ENCODE measurements around the gene MAGEB5.
"Not testable (repeated sequence)": the region's sequence is repeated elsewhere in the genome, so short reads cannot be mapped to it uniquely, and the experiment has no call there.

MAGEB5 gene

DNA sequence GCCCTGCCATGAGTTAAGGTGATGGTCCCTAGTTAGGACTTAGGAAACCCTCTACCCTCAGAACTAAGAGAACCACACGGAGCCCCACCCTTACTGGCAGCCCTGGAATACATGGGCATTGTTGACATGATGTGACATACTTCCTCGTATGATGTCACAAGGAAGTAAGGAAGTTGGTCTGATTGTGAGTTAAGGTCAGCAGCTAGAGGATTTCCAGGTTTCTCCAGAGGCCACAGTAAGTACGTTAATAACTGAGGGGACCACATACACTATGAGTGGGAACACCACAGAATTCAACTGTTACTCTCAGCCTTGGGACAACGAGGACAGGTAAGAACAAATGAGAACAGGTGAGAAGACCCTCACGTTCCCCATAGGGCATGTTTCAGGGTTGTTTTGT lies at the start of gene MAGEB5:
MAGEB5 (plus strand) TSS at position 301 of the 400 bp plus-strand sequence. CDS start 1,133 bp downstream, outside the sequence.
- DNase-seq, result no peak

- DNase-seq, result no peak
Measured at GRCh38 chrX:26192204-26192603, 23.8 kb upstream of the MAGEB5 start, which contains the start of gene MAGEB6. Gene MAGEB6, plus strand, starts transcription at chrX:26192440. Its CDS starts 1,407 bp downstream, at chrX:26193847.

- DNase-seq, result no peak
Measured at GRCh38 chrX:26203561-26203960, 12.4 kb upstream of the MAGEB5 start.

DNA sequence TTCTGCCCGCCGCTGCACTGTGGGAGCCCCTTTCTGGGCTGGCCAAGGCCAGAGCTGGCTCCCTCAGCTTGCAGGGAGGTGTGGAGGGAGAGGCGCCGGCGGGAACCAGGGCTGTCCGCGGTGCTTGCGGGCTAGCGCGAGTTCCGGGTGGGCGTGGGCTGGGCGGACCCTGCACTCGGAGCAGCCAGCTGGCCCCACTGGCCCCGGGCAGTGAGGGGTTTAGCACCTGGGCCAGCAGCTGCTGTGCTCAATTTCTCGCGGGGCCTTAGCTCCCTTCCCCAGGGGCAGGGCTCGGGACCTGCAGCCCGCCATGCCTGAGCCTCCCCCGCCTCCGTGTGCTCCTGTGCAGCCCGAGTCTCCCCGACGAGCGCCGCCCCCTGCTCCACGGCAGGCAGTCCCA lies 11.3 kb upstream of the MAGEB5 start:
- DNase-seq, result not testable (repeated sequence)

- no peak for DNase-seq
Measured at GRCh38 chrX:26208012-26208411, 8.0 kb upstream of the MAGEB5 start.

DNA sequence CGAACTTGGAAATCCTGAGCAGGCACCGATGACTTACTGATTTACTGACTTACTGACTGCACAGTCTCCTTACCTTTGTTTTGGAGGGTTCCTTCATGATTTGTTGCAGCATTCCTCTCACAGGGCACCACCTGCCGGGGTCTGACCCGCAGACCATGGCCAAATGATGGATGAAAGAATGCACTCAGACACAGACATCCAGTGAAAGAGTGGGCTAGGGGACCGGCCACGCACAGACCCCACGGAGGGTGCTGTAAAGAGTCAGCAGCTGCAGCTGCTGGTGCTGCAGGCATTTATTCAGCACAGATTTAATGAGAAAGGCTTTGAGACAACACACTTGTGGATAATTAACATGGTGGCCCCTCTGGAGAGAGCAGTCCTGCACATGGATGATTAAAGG lies 3.4 kb downstream of the MAGEB5 start:
- DNase-seq, result no peak

DNA sequence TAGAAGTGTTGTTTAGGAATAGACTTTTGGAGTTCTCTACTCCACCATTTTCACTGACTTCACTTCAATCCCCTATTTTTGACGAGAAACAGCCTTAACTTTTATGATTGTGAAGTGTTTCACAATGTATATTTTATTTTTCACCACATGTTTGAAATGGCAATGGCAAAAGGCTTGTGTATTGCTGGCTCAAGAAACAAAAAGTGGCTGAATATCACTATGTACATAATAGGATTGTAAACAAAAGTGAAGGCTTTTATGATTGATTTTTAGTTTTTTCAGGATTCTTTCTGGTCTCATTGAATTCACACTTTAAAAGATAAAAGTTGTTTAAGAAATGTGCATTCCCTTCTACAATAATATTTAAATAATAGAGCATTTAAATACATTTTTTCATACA lies 18.2 kb downstream of the MAGEB5 start:
- DNase-seq, result no peak

GRCh38 chrX:26253526-26253925 lies 37.6 kb downstream of the MAGEB5 start:
- DNase-seq, result no peak

DNA sequence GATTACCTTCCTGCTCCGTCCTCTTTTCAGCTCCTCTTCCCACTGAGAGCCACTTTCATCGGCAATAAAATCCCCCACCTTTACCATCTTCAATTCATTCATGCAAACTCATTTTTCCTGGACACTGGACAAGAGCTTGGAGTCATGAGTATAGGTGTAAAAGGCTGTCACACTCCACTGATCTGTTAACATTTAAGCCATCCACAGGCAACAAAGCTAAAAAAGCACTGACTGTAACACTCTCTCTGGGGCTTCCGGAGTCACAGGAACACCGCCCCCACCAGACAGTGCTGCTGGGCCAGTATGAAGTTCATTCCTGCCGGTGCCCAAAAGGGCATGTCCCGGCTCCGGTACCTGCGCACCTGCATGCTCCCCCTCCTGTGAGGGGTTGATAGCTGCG lies 38.5 kb downstream of the MAGEB5 start:
- DNase-seq, result no peak

- no peak for DNase-seq
Measured at GRCh38 chrX:26262121-26262523, 46.2 kb downstream of the MAGEB5 start.
